NCI-H748 treated with DMSO at 0.1 percent for 48 hours (cell line): ENCODE data around the gene S100A8.
"Not testable (repeated sequence)": the region's sequence is repeated elsewhere in the genome, so short reads cannot be mapped to it uniquely, and the experiment has no call there.

Experiments used
- DNase-seq: peaks from one replicate; lab custom pipeline; 2025; lab: John Stamatoyannopoulos, UW

S100A8 gene

GRCh38 chr1:153390938-153391710, at the start of gene S100A8:
S100A8 (minus strand) TSS chr1:153391073; CDS start chr1:153390535, 538 bp downstream.
- DNase-seq, result no peak

DNA sequence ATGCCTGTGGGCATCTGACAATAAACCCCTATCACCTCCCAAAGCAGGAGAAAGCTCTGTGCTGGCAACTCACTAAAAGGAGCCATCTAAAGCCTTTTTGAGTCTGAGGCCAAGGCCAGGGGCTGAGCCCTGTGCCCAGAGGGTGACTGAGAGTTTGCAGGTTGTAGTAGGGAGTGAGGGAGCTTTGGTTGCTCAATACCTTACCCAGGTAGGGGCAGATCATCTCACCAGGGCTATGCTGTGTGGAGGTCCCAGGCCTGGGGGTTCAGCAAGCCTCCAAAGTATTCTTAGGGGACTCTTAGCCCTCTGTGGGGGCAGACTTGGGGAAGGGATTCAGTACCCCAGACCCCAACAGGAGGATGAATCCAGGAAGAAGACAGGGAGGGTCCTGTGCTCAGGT, 48.4 kb upstream of the S100A8 start:
- DNase-seq, result no peak

DNA sequence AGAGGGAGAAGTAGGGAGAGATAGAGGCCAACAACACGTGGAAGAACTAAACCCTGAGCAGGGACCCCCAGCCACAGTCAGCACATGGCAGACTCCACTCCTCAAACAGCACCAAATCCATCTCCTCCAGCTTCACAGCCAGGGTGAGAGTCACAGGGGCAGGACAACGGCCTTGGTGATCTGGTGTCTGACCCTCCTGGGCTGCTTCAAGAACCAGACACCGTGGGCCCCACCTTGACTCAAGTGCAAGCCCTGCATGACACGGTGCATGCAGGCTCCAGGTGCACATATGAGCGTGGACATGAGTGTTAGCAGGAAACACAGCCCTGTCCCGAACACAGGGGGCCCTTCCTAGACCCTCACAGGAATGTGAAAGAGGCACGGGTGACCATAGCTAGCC, 47.7 kb upstream of the S100A8 start:
- DNase-seq, result no peak

DNA sequence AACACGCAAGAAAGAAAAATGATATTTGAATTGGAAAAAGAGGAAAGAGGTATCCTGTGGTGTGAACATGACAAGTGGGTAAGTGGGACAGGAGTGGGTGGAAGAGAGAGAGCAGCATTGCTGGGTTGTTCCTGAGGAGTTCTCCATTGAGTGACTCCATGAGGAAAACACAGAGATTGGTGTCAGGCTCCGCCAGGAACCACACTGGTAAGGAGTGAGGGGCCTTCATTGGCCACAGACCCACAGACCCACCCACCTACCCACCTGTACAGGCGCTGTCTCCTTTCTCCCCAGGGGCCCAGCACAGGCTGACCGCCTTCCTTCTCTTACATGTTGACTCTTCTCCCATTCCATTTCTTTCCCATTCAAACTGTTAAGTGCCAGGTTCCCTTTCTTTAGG, 46.4 kb upstream of the S100A8 start:
- no peak for DNase-seq

- DNase-seq, result no peak
Observed at GRCh38 chr1:153434746-153435455, 44.0 kb upstream of the S100A8 start.

GRCh38 chr1:153432874-153433681, 42.2 kb upstream of the S100A8 start:
- DNase-seq, result no peak

DNA sequence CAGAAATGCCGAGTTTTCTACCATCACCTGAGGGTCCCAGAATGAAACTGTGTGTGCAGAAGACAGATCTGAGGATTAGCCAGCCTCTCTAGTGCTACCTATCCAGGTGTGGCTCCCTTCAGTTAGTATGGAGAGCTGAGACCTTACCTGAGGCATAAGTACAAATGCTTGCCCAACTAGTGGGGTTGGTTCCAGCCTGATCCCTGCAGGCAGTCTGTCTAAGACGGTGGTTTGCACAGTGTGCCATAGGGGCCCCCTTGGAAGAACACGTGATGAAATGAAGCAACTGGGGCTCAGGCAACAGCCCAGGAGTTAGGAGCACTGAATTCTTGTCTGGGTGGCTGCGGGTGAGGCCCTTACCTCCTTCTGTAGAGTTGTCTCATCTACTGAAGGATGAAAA, 41.1 kb upstream of the S100A8 start:
- DNase-seq, result no peak

DNA sequence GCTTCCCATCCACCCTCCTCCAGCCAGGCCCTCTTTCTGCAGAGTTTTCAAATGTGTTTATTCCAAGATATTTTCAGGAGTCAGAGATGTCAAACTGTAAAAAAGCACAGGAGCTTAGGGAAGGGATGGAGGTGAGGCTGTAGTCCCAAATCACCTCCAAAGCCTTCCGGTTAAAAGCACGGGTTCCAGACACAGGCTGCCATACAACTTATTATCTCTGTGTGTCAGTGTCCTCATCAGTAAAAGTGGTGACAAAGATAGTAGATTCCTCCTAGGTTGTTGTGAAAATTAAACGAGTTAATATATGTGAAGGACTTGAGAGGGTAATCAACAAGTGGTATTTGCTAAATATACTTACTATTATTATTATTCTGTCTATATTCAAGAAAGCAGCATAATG, 40.6 kb upstream of the S100A8 start:
- DNase-seq, result no peak

GRCh38 chr1:153431002-153431401, 40.1 kb upstream of the S100A8 start:
- DNase-seq, result no peak

GRCh38 chr1:153430561-153430960, 39.7 kb upstream of the S100A8 start:
- DNase-seq, result no peak

GRCh38 chr1:153430166-153430553, 39.3 kb upstream of the S100A8 start:
- no peak for DNase-seq

- DNase-seq, result peak; percentile 80
Observed at GRCh38 chr1:153429266-153430165, 38.6 kb upstream of the S100A8 start.

DNA sequence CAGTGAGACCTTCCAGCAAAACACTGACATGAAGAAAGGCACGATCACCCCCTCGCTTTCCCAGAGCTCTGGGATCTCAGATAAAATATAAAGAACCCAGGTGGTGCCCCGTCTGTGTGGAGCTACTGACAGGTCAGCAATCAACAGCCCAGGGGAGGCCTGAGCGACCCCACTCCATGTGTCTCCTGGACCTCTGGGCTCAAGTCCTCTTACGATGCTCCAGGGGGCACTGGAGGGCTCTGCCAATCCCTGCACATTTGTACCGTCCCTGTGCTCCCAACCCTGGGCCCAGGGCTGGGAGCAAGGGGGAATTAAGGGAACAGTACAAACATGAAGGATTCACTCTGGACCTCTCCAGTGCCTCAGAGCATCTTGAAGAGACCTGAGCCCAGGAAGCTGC, 37.9 kb upstream of the S100A8 start:
- no peak for DNase-seq

DNA sequence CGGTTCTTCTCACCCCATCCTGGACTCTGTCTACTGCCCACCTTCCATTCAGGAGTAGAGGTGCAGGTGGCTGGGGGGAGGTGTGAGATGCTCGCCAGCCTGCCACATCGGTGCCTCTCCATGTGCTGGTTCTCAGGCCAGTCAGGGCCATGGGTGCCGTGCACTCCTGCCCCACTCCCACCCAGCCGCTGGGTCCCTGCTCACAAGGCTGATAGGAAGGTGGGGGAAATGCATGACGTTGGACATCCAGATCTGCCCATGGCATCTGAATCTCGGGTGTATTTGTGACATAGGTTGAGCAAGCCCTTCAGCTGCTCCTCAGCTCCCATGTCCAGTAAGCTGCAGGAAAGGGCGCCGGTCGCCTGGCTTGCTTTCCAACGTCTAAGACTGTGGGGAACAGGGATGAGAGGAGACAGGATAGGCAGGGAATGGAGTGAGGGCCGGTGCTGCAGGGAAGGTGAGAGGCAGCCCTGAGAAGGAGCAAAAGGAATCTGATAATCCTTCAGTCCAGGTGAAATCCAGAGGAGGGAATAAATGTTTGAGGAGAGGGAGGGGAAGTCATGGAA, 37.3 kb upstream of the S100A8 start:
- no peak for DNase-seq

DNA sequence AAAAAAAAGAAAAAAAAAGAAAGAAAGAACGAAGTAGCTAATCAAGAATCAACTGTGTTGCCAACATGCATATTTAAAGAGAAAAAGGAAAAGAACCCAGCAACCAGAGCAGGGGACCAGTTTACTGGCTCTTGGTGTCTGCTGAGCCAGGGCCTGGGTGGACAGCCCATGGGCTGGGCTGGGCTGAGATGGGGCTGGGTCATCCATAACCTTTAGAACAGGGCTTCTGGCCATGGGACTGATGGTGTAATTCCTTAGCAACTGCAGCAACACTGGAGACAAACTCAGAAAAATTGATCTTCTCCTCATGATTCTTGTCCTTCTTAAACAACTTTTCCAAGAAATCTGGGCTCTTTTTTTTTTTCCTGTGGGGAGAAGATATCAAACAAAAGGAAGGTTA, 35.9 kb upstream of the S100A8 start:
- no peak for DNase-seq

GRCh38 chr1:153422450-153423068, 31.7 kb upstream of the S100A8 start:
- no peak for DNase-seq

DNA sequence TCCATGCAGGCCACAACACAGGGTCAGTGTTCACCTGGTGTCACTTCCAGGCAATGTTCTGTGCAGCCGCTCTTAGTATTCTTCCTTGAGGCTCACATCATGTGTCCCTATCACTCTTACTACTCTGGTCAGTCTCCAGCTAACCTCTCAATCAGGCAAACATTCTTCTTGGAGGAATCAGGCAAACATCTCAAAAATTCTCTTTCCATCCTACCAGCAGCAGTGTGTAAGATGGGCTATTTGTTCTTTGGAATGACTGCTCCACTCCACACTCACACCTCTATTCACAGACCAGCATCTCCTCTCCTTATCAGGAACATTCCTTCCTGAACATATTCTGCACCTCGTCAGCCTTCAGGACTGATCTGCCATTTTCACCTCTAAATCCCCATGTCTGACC, 29.4 kb upstream of the S100A8 start:
- no peak for DNase-seq

DNA sequence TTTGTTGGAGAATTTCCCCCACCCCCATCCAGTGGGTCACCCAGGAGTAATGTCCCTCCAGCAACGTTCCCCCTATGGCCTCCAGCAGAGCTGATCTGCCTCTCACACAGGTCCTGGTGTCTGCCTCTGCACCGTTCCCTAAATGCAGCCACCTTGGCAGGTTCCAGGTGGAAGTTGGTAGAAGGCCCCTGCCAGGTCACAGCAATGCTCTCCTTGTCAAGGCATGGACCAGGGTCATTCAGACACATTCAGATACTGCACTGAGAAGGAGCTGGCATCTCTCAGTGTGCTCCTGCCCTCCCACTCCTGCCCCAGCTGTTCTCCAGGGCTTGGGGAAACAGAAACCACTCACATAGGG, 28.5 kb upstream of the S100A8 start:
- not testable (repeated sequence) for DNase-seq

- DNase-seq, result not testable (repeated sequence)
Observed at GRCh38 chr1:153418758-153419435, 28.0 kb upstream of the S100A8 start.

- no peak for DNase-seq
Observed at GRCh38 chr1:153417136-153417888, 26.4 kb upstream of the S100A8 start.
